ENCODE measurements around the gene KCNJ5.

The KCNJ5 gene

DNA sequence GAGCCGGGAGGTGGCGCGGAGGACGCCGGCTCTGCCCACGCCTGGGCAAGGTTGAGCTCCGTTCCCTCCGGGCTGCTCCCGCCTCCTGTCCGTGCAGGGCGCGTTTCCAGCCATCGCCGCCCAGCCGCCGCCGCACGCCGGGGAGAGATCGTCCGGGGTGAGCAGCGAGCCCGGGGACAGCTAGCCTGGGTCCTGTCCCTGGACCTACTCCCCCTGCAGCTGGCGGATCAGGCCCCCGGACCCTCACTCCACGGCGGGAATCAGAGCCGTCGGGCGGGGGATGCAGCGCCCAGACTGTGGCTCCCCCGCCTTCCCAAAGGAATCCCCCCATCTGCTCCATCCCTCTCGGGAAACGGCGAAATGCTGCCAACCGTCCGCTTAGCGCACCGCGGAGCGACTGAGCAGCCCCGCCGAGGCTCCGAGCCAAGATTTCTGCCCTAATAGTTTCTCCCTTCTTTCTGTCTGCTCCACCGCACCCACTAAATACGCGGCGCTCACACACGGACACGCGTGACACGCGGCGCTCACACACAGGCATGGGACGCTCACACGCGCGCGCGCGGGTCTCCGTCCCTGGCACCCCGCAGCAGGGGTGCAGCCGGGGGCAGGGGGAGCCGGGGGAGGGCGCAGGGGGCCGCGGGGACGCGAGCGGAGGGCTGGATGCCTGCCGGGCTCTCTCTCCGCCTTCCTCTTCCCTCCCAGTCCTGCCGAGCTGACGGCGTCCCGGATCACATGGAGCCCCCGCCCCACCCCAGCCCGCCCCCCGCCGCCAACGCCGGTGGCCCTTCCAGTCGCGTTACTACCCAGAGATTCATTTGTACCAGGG is at the start of gene KCNJ5:
TSS of gene KCNJ5 (plus strand) at position 814 of the 826 bp plus-strand sequence. CDS start 19,918 bp downstream, outside the sequence.
- no peak for DNase-seq

GRCh38 chr11:128841461-128842072 is 49.6 kb upstream of the KCNJ5 start:
- no peak for DNase-seq

- no peak for DNase-seq
Observed at GRCh38 chr11:128843198-128843785, 47.9 kb upstream of the KCNJ5 start.

GRCh38 chr11:128845334-128845780 is 45.8 kb upstream of the KCNJ5 start:
- DNase-seq = no peak

- no peak for DNase-seq
Observed at GRCh38 chr11:128846985-128847384, 44.2 kb upstream of the KCNJ5 start.

DNA sequence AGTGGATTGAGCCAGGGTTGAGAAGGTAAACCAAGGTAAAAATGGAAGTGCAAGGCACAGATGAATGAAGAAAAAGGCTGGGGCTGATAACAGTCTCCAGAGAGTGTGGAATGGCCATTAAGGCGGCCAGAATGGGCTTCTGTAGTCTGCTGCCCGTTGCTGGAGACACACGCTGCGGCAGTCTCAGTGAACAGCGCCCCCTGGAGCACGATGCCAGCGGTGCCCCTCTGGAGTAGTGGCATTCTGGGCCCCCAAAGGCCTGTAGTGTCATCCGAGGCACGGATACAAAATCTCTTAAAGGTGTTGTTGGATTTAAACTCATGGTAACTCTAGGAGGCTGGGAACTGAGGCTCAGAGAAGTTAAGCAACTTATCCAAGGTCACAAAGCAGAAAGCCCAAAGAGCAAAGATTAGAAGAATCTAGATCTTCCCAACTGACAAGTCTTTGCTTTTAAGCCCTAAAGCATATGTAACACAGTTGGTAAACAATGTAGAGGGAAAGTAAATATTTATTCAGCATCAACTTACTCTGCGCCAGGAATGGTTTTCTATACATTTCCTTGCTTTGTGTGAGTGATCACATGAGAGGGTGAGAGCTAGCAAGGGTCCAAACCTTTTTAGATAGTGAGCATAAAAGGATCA is 42.2 kb upstream of the KCNJ5 start:
- DNase-seq = peak; percentile 59

- DNase-seq = no peak
Observed at GRCh38 chr11:128852327-128853023, 38.7 kb upstream of the KCNJ5 start.

DNA sequence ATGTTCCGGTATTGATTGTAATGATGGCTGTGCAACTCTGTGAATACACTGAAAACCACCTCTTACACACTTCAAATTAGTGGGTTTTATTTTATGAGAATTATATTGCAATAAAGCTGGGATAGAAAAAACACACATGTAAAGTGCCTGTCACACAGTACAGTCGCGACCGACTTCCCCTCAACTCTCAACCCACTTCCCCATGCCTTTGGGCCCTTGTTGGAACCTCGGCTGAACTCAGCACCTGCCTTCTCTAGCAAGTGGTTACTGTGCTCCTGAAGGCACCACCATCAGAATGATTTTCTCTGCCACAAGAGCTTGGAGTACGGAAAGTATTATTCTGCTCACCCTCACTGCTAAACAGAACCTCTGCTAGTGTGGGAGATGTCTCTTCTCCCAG is 37.6 kb upstream of the KCNJ5 start:
- DNase-seq = no peak

- no peak for DNase-seq
Observed at GRCh38 chr11:128854841-128855240, 36.3 kb upstream of the KCNJ5 start.

GRCh38 chr11:128856241-128856640 is 34.9 kb upstream of the KCNJ5 start:
- no peak for DNase-seq

GRCh38 chr11:128857341-128857740 is 33.8 kb upstream of the KCNJ5 start:
- DNase-seq = no peak

DNA sequence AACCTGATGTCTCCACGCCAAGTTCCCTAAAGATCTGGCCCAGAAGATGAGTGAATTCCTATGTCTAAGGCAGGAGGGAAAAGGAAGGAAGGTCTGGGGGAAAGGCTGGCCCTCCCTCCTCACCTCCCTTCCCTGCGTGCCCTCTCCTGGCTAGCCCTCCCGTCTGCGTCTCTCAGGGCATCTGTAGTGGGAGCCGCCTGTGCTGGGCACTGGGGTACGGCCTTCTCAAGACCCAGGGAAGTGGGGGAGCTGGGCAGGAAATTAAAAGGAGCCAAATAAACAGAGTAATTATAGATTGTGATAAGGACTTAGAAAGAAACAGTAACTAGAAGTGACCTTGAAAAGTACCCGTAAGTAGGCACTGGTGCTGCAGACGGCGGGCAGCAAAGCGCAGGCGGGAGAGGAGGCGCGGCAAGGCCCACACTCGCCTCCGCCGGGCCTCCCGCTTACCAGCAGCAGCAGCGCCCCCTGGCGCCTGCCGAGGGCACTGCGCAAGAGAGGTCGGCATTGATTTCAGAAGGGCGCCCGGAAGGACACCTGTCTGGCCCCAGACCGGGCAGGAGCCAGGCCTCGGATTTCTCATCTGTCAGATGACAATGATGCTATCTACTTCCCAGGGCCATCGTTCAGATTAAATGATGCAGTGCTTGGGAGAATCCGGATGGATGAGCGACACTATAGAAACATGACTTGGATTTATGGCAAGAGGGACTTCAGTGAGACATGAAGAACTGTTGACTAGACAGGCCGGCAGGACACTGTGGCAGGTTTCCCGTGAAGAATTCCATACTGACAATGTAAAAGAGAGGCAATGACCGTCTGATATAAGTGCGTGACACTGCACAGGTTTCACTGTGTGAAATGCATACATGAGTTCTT is 31.4 kb upstream of the KCNJ5 start:
- peak; percentile 78 for DNase-seq

DNA sequence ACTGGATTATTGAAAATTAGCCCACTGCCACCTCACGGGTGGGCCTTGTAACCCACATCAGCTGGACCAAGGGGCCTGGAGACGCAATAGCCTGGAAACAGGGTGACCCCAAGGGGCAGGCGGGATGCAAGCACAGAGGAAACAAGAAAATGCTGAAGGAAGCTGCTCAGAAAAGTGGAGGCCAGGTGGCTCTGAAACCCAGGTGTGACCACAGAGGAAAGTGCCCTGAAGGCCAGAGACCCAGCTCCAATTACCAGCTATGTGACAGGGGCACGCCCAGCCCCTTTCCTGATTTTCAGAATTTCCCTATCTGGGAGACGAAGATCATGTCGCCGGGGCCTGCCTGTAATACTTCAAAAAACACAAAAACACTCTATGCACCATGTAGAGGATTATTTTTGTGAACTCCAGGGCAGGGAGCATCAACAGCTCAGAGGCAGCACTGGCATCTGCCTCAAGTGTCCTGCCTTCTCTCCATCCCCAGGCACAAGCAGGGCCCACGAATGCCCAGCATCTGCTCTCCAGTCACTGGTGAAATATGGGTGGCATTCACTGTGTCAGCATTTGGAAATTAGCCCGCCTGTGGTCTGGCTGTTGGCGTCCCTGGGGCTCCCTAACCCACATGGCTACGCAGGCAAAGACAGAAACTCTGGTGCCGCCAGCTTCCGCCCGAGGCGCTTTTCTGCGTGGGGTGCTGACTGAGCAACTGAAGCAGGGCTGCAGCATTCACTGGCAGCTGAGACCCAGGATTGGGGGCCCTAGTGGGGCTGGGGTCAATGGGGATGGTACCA is 30.4 kb upstream of the KCNJ5 start:
- no peak for DNase-seq

DNA sequence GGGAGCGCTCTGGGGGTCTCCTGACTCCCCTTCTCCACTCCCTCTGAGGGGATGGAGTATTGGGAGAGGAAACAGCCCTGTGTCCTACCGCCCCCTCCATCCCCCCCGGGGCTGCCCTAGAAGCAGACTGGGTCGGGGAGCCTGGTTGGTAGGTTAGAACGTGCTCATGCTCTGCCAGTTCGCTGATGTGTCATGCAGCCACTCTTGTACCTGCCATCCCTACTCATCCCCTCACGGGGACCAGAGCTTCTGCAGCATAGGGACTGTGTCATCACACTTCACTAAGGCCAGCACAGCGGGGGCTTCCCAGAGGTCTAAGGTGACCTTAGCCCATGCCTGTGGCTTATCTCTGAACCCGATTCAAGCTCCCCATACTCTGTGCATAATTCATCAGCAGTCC is 28.8 kb upstream of the KCNJ5 start:
- no peak for DNase-seq

DNA sequence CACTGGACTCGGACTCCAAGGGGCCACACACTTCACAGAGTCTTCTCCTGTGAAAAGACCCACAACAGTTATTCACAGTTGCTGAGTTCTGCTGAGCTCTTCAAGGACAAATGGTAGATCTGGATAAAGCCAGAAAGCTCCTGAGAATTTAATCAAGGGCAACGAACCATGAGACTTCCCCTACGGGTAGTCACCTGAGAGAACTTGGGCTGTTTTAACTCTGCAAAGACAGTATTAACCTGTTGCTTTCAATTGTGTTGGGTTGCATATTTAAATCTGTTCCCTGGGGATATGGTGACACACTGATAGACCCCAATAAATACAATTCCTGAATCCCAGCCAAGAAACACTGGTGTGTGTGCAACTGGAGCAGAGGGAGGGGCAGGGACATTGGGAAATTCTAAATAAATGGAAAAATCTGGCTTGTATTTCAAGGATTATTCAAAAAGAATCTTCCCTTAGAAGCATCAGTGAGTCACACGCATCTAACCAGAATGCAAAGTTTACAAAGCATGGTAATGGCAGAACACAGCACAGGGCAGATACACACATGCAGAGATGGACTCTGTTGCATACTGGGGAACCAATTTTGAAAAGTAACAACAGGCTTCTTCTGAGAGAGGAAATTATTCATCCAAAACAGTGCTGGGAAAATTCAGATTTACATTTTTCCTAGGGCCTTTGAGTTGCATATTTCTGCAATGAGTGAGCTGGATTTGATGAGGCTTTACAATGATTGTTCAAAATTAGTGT is 28.1 kb upstream of the KCNJ5 start:
- DNase-seq = no peak

- DNase-seq = no peak
Observed at GRCh38 chr11:128865490-128865889, 25.7 kb upstream of the KCNJ5 start.

DNA sequence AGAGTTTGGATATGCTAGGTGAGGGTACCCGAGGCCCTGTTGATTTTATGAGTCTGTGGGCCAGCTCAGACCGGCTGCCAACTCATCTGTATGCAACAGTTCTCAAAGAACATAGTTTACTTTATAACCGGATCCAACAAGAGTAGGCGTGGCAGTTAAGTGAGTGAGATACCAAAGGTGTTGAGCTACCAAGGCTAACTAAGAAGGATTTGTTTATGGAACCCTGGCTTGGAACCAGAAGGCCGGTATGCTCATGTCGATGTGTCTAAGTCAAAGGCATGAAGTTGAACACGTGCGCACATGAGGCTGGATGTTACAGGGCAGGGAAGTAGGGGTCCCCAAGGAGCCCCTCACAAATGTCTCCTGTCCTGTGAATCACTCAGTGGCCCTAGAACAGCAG is 23.9 kb upstream of the KCNJ5 start, which contains the start of gene KCNJ1:
TSS of gene KCNJ1 (minus strand) at position 20 of the 400 bp plus-strand sequence. CDS start 27,053 bp downstream, outside the sequence.
- no peak for DNase-seq

DNA sequence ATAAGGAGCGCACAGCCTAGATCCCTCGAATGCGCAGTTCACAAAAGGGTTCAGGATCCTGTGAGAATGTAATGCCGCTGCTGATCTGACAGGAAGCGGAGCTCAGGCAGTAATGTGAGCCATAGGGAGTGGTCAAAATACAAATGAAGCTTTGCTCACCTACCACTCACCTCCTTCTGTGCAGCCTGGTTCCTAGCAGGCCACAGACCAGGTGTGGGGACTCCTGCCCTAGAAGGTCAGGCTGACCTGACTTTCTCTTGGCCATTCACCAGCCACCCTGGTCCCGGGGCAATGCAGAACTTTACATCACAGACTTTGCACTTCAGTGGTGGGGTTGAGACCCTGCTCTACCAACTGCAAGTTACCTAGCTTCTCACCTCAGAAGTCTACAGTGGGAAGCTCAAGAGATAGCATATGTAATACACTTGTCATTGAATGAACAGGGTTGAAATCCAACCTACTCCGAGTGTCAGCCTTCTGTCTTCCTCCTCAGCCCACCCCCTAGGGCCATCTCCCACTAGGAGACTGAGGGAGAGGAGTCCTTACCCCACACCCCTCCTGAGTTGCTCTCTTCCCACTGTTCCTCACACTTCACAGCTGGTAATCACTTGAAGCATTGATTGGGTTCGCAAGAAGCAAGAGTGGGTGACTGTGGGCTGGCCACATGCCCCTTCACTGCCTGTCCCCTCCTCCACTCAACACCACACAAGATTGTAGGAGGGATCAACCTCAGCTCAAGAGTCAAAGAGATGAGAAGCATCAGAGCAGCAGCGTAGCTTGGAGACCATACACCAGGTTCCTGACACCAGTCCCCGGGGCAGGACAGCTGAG is 22.1 kb upstream of the KCNJ5 start:
- no peak for DNase-seq

DNA sequence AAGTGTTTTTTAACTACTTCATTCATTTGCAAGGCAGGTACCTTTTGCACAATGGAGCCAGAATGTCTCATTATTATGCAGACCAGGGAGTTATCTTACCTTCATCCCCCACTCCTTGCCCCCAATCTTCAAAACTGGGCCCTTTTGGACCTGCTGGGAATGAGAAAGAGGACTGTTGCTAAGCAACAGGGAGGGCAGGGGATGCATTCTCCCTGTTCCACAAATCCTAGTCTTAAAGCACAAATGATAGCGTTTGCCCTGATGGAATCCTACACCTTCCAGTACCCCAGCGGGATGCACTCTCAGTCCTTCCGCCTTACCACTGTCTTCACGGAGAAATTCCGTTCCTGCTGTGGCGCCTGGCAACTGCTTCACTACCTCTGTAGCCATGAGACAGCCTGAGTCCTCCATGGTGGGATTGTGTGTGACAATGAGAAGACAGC is 20.0 kb upstream of the KCNJ5 start:
- no peak for DNase-seq
